ENCODE measurements around the gene CEL. TPM values are rescaled to one million over a fixed set of nuclear protein-coding genes. Genes with fewer than 3 reads are reported as not detected.
A peak's percentile ranks its signal among the peaks of the same experiment; 100 is the strongest.
"Not testable (repeated sequence)": the region's sequence is repeated elsewhere in the genome, so short reads cannot be mapped to it uniquely, and the experiment has no call there.

CEL gene
- total RNA-seq, 2 experiments from 2014 or later: 2.9 to 3.0 TPM

DNA sequence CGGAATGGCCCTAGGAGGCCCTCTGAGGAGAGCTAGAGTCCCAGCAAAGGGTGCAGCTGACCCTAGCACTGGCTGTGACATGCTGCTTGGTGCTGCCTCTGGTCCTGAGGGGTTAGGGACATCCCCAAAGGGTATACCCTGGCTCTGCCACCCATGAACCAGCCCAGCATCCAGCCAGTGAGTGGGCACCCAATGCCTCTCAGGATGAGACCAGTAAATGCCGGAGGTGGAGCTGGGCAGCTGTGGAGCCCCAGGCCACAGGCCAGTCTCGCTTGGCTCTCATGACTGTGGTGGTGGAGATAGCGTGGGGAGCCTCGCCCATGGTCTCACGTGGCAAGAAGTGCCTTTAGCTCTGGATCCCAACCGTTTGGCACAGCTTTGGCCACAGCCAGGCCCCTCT is 3.7 kb upstream of the CEL start:
- peak overlapping the region; percentile 81 for H3K27ac Mint-ChIP-seq
- intact Hi-C loops (cut with micrococcal nuclease): no loop called here
- H3K27me3 Mint-ChIP-seq: no peaks in the 10 kb centered on the region
- DNase-seq: no peak
- H3K9me3 Mint-ChIP-seq: no peaks in the 10 kb centered on the region
- POLR2A ChIA-PET: interaction anchor here (1.0 kb wide), 2 partner anchors 41 to 74 kb away, joined by 3 read pairs; no protein-coding TSS in a partner anchor
- H3K4me3 Mint-ChIP-seq: no peak overlapping the region
- peaks cover 37% of the 10 kb centered on the region for H3K36me3 Mint-ChIP-seq (ENCODE audit: low read depth)
- no peak for ATAC-seq
- TF ChIP-seq, protein P1, sequence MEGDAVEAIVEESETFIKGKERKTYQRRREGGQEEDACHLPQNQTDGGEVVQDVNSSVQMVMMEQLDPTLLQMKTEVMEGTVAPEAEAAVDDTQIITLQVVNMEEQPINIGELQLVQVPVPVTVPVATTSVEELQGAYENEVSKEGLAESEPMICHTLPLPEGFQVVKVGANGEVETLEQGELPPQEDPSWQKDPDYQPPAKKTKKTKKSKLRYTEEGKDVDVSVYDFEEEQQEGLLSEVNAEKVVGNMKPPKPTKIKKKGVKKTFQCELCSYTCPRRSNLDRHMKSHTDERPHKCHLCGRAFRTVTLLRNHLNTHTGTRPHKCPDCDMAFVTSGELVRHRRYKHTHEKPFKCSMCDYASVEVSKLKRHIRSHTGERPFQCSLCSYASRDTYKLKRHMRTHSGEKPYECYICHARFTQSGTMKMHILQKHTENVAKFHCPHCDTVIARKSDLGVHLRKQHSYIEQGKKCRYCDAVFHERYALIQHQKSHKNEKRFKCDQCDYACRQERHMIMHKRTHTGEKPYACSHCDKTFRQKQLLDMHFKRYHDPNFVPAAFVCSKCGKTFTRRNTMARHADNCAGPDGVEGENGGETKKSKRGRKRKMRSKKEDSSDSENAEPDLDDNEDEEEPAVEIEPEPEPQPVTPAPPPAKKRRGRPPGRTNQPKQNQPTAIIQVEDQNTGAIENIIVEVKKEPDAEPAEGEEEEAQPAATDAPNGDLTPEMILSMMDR (IDR thresholded peaks at IDR 0.05): no peak
- peaks cover 54% of the 10 kb centered on the region for H3K4me1 Mint-ChIP-seq (ENCODE audit: low read depth)
- CTCF ChIA-PET: interaction anchor here (1.0 to 3.5 kb wide), 3 partner anchors 18 to 90 kb away, joined by 3 to 19 read pairs (median 4); no protein-coding TSS in a partner anchor

DNA sequence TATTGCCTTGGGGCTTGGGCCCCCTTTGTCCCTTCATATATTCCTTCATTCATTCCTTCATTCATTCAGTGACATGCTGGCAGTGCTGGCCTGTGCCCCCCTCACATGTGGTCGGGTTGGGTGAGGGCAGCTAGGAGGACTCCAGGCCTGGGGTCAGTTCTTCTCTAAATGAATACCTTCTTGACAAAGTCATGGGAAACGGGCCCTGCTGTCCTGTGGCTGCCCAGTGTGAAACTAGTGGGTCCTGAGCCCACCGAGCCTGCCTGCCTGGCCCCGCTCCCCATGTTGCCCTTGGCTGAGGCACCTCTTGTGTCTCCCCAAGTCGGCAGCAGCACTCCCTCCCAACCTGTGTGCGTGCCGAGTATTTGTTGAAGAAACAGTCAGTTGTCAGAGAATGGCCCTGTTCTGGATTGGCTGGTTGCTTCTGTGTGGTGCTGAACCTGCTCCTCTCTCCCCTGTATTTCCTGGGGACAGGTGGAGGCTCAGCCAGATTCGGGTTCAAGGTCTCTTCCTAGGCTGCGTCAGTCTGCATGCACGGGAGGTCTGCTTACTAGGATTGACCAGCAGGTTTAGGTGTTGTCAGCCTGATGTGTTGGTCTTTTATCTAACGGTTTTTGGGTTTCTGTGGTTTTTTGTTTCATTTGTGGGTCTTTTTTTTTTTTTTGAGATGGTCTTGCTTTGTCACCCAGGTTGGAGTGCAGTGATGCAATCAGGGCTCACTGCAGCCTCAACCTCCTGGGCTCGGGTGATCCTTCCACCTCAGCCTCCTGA is 3.0 kb upstream of the CEL start:
- peak; percentile 47 for ATAC-seq
- POLR2A ChIA-PET: interaction anchor here (1.0 kb wide), 1 partner anchor 40 kb away, joined by 3 read pairs; no protein-coding TSS in a partner anchor

DNA sequence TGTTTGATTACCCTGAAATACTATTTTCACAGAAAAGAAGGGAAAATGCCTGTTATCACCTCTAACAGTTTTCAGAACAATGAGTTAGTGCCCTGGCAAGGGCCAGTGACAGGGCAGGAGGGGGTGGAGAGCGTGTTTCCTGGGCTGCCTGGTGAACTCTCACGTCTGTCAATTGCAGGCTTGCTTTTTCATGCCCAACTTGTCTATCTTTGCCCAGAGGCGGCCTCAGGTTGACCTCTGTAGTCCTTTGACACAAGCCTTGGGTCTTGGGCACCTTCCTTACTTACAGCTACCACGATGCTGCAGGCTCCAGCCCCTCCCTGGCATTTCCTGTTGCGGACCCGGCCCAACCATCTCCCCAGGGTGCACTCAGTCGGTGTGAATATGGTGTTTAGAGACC is 2.2 kb upstream of the CEL start:
- Mint-ChIP-seq H3K4me3 (no peak overlapping the region), H3K27me3 (no peaks in the 10 kb centered on the region), H3K27ac (peak overlapping the region; percentile 81), H3K9me3 (no peaks in the 10 kb centered on the region), H3K4me1 (ENCODE audit: low read depth) (peaks cover 56% of the 10 kb centered on the region), H3K36me3 (ENCODE audit: low read depth) (peaks cover 27% of the 10 kb centered on the region)
- ATAC-seq (no peak), DNase-seq (peak; percentile 35)
- intact Hi-C loops (cut with micrococcal nuclease): no loop called here
- ChIA-PET POLR2A (no interaction called here), CTCF (interaction anchor here (0.9 to 3.5 kb wide), 3 partner anchors 11 to 85 kb away, joined by 3 to 19 read pairs (median 3); partner anchors contain the start of gene GTF3C5)
- TF ChIP-seq, protein P1 (IDR thresholded peaks at IDR 0.05): no peak

More for the DNA sequence above, 3.0 kb upstream of the CEL start:
- TF ChIP-seq, protein P1 (IDR thresholded peaks at IDR 0.05): no peak
- Mint-ChIP-seq H3K9me3 (no peaks in the 10 kb centered on the region), H3K4me3 (no peak overlapping the region), H3K36me3 (ENCODE audit: low read depth) (peaks cover 33% of the 10 kb centered on the region), H3K27me3 (no peaks in the 10 kb centered on the region), H3K27ac (peak overlapping the region; percentile 81), H3K4me1 (ENCODE audit: low read depth) (peaks cover 56% of the 10 kb centered on the region)
- CTCF ChIA-PET: interaction anchor here (0.9 to 3.5 kb wide), 4 partner anchors 10 to 86 kb away, joined by 3 to 19 read pairs (median 4); partner anchors contain the start of gene GTF3C5
- DNase-seq: peak; percentile 53
- intact Hi-C loops (cut with micrococcal nuclease): no loop called here

DNA sequence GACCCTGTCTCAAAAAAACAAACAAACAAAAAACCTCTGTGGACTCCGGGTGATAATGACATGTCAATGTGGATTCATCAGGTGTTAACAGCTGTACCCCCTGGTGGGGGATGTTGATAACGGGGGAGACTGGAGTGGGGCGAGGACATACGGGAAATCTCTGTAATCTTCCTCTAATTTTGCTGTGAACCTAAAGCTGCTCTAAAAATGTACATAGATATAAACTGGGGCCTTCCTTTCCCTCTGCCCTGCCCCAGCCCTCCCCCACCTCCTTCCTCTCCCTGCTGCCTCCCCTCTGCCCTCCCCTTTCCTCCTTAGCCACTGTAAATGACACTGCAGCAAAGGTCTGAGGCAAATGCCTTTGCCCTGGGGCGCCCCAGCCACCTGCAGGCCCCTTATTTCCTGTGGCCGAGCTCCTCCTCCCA is 1.4 kb upstream of the CEL start:
- Mint-ChIP-seq H3K4me3 (no peak overlapping the region), H3K27ac (peak overlapping the region; percentile 80), H3K27me3 (no peaks in the 10 kb centered on the region), H3K9me3 (no peaks in the 10 kb centered on the region), H3K4me1 (ENCODE audit: low read depth) (peaks cover 55% of the 10 kb centered on the region), H3K36me3 (ENCODE audit: low read depth) (peaks cover 25% of the 10 kb centered on the region)
- ATAC-seq (peak; percentile 46), DNase-seq (peak; percentile 27)
- POLR2A ChIA-PET: no interaction called here
- intact Hi-C loops (cut with micrococcal nuclease): no loop called here
- CTCF ChIA-PET: interaction anchor here (1.3 to 3.5 kb wide), 2 partner anchors 85 to 87 kb away, joined by 4 to 19 read pairs; no protein-coding TSS in a partner anchor
- TF ChIP-seq, protein P1 (IDR thresholded peaks at IDR 0.05): peak; percentile 31

DNA sequence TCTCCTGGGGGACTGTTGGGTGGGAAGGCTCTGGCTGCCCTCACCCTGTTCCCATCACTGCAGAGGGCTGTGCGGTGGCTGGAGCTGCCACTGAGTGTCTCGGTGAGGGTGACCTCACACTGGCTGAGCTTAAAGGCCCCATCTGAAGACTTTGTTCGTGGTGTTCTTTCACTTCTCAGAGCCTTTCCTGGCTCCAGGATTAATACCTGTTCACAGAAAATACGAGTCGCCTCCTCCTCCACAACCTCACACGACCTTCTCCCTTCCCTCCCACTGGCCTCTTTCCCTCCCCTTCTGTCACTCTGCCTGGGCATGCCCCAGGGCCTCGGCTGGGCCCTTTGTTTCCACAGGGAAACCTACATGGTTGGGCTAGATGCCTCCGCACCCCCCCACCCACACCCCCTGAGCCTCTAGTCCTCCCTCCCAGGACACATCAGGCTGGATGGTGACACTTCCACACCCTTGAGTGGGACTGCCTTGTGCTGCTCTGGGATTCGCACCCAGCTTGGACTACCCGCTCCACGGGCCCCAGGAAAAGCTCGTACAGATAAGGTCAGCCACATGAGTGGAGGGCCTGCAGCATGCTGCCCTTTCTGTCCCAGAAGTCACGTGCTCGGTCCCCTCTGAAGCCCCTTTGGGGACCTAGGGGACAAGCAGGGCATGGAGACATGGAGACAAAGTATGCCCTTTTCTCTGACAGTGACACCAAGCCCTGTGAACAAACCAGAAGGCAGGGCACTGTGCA is 590 bp upstream of the CEL start:
- H3K9me3 Mint-ChIP-seq; POLR2A ChIA-PET; intact Hi-C loops (cut with micrococcal nuclease); H3K4me3 Mint-ChIP-seq; H3K27me3 Mint-ChIP-seq: not testable (repeated sequence)
- H3K36me3 Mint-ChIP-seq (ENCODE audit: low read depth): peaks cover 21% of the 10 kb centered on the region
- DNase-seq (peak; percentile 51), ATAC-seq (peak; percentile 60)
- CTCF ChIA-PET: interaction anchor here (1.3 to 3.5 kb wide), 2 partner anchors 84 to 86 kb away, joined by 4 to 19 read pairs; no protein-coding TSS in a partner anchor
- H3K4me1 Mint-ChIP-seq (ENCODE audit: low read depth): peaks cover 51% of the 10 kb centered on the region
- H3K27ac Mint-ChIP-seq: peak overlapping the region; percentile 64

DNA sequence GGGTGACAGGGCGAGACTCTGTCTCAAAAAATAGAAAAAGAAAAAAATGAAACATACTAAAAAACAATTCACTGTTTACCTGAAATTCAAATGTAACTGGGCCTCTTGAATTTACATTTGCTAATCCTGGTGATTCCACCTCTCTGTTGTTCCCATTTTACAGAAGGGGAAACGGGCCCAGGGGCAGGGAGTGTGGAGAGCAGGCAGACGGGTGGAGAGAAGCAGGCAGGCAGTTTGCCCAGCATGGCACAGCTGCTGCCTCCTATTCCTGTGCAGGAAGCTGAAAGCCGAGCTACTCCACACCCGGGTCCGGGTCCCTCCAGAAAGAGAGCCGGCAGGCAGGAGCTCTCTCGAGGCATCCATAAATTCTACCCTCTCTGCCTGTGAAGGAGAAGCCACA is 788 bp downstream of the CEL start:
- CTCF ChIA-PET; DNase-seq; H3K4me3 Mint-ChIP-seq; H3K27ac Mint-ChIP-seq; H3K27me3 Mint-ChIP-seq; H3K9me3 Mint-ChIP-seq; ATAC-seq; POLR2A ChIA-PET; intact Hi-C loops (cut with micrococcal nuclease): not testable (repeated sequence)
- peaks cover 38% of the 10 kb centered on the region for H3K4me1 Mint-ChIP-seq (ENCODE audit: low read depth)
- H3K36me3 Mint-ChIP-seq (ENCODE audit: low read depth): peaks cover 15% of the 10 kb centered on the region

Measured in activated CD8-positive, alpha-beta T cell treated with anti-CD3 and anti-CD28 coated beads for 36 hours (primary cell).